ENCODE data around the gene ZNF451. TPM values are rescaled to one million over a fixed set of nuclear protein-coding genes. Genes with fewer than 3 reads are reported as not detected.

ZNF451 gene
- polyA plus RNA-seq, 1 donor from 2014 or later = 60.2 TPM

DNA sequence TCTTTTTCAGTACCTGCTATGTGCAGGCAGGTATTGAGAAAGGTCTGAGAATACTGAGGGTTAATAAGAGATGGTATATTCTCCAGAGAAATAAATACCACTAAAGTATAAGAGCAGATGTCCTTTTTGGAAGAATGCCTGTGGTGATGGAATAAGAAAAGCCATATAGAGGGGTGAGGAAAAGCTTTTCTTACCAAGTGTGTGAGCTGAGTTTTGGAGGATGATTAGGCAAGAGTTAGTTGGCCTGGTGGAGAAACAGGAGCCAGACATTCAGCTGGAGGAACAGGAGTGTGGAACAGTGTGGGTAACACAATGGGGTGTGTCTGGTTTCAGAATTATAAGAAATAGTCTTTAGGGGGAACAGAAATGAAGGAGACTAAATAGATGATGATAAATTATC is 19.9 kb downstream of the ZNF451 start:
- Histone ChIP-seq H3K9ac (ENCODE audit: low read length) (no peak overlapping the region), H3K27me3 (ENCODE audit: insufficient read depth, low read depth, low read length) (no peaks in the 10 kb centered on the region), H3K4me3 (ENCODE audit: low read length) (no peak overlapping the region), H3K79me2 (replicated peaks; ENCODE audit: insufficient read depth, low read length) (peaks cover 6% of the 10 kb centered on the region), H3K9me3 (ENCODE audit: low read length) (no peaks in the 10 kb centered on the region), H2AFZ (ENCODE audit: low read depth, low read length) (no peak overlapping the region), H4K20me1 (ENCODE audit: insufficient read depth) (no peaks in the 10 kb centered on the region), H3F3A (ENCODE audit: insufficient read depth, low read length, poor library complexity, severe bottlenecking) (no peaks in the 10 kb centered on the region), H3K9me2 (ENCODE audit: insufficient read depth, low read length) (no peaks in the 10 kb centered on the region), H3K4me2 (ENCODE audit: low read length) (no peak overlapping the region), H3K36me3 (ENCODE audit: insufficient read depth, low read length) (peaks cover 8% of the 10 kb centered on the region), H3K27ac (ENCODE audit: low read length) (no peak overlapping the region)
- TF ChIP-seq EP300 (conservative IDR thresholded peaks at IDR 0.05; ENCODE audit: poor library complexity, severe bottlenecking) (no peak), MXI1 (conservative IDR thresholded peaks at IDR 0.05; ENCODE audit: poor library complexity, severe bottlenecking) (no peak), TAF1 (IDR thresholded peaks at IDR 0.05; ENCODE audit: low read depth) (no peak), SMC3 (conservative IDR thresholded peaks at IDR 0.05; ENCODE audit: poor library complexity) (no peak), EZH2 (IDR thresholded peaks at IDR 0.05; ENCODE audit: borderline replicate concordance, insufficient read depth, low read length, poor library complexity, severe bottlenecking) (no peak), RAD21 (conservative IDR thresholded peaks at IDR 0.05) (no peak), POLR2AphosphoS5 (IDR thresholded peaks at IDR 0.05) (no peak)
- TF ChIP-seq, protein P1, sequence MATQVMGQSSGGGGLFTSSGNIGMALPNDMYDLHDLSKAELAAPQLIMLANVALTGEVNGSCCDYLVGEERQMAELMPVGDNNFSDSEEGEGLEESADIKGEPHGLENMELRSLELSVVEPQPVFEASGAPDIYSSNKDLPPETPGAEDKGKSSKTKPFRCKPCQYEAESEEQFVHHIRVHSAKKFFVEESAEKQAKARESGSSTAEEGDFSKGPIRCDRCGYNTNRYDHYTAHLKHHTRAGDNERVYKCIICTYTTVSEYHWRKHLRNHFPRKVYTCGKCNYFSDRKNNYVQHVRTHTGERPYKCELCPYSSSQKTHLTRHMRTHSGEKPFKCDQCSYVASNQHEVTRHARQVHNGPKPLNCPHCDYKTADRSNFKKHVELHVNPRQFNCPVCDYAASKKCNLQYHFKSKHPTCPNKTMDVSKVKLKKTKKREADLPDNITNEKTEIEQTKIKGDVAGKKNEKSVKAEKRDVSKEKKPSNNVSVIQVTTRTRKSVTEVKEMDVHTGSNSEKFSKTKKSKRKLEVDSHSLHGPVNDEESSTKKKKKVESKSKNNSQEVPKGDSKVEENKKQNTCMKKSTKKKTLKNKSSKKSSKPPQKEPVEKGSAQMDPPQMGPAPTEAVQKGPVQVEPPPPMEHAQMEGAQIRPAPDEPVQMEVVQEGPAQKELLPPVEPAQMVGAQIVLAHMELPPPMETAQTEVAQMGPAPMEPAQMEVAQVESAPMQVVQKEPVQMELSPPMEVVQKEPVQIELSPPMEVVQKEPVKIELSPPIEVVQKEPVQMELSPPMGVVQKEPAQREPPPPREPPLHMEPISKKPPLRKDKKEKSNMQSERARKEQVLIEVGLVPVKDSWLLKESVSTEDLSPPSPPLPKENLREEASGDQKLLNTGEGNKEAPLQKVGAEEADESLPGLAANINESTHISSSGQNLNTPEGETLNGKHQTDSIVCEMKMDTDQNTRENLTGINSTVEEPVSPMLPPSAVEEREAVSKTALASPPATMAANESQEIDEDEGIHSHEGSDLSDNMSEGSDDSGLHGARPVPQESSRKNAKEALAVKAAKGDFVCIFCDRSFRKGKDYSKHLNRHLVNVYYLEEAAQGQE (IDR thresholded peaks at IDR 0.05; ENCODE audit: borderline replicate concordance) = no peak
- TF ChIP-seq, protein P2, sequence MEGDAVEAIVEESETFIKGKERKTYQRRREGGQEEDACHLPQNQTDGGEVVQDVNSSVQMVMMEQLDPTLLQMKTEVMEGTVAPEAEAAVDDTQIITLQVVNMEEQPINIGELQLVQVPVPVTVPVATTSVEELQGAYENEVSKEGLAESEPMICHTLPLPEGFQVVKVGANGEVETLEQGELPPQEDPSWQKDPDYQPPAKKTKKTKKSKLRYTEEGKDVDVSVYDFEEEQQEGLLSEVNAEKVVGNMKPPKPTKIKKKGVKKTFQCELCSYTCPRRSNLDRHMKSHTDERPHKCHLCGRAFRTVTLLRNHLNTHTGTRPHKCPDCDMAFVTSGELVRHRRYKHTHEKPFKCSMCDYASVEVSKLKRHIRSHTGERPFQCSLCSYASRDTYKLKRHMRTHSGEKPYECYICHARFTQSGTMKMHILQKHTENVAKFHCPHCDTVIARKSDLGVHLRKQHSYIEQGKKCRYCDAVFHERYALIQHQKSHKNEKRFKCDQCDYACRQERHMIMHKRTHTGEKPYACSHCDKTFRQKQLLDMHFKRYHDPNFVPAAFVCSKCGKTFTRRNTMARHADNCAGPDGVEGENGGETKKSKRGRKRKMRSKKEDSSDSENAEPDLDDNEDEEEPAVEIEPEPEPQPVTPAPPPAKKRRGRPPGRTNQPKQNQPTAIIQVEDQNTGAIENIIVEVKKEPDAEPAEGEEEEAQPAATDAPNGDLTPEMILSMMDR (IDR thresholded peaks at IDR 0.05; ENCODE audit: poor library complexity, severe bottlenecking) = no peak

DNA sequence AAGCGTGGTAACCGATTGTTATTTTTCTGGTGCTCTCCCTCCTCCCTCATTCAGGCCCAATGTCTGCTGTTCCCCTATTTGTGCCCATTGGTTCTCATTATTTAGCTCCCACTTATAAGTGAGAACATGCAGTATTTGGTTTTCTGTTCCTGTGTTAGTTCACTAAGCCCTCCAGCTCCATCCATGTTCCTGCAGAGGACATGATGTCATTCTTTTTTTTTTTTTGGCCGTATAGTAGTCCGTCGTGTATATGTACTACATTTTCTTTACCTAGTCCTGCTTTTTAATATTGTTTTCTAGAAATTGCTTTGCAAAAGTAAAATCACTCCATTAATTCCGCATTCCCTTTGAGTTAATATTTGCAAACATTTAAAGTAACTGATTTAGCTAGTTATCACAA is 23.1 kb downstream of the ZNF451 start:
- Histone ChIP-seq H3K9me2 (ENCODE audit: insufficient read depth, low read length) (no peaks in the 10 kb centered on the region), H3K4me2 (ENCODE audit: low read length) (no peak overlapping the region), H3K27ac (ENCODE audit: low read length) (no peak overlapping the region), H3K79me2 (replicated peaks; ENCODE audit: insufficient read depth, low read length) (peaks cover 18% of the 10 kb centered on the region), H3K9ac (ENCODE audit: low read length) (no peak overlapping the region), H3F3A (ENCODE audit: insufficient read depth, low read length, poor library complexity, severe bottlenecking) (no peaks in the 10 kb centered on the region), H3K4me3 (ENCODE audit: low read length) (no peak overlapping the region), H3K36me3 (ENCODE audit: insufficient read depth, low read length) (no peaks in the 10 kb centered on the region), H2AFZ (ENCODE audit: low read depth, low read length) (no peak overlapping the region), H4K20me1 (ENCODE audit: insufficient read depth) (no peaks in the 10 kb centered on the region), H3K27me3 (ENCODE audit: insufficient read depth, low read depth, low read length) (no peaks in the 10 kb centered on the region), H3K9me3 (ENCODE audit: low read length) (no peaks in the 10 kb centered on the region)
- no peak for TF ChIP-seq EZH2 (IDR thresholded peaks at IDR 0.05; ENCODE audit: borderline replicate concordance, insufficient read depth, low read length, poor library complexity, severe bottlenecking)

DNA sequence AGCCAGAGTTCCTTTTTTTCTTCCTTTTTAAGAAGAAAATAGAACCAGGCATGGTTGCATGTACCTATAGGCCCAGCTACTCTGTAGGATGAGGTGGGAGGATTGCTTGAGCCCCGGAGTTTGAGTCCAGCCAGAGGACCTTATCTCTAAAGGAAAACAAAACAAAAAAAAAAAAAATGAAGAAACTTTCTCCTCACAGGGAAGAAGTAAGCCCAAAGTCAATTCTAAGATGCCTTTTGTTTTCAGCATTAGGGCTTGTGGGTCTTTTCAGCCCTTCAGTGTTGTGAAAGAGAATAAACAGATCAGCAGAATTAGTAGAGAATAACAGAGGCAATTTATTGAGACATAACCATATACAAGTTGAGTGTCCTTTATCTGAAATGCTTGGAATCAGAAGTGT is 26.8 kb downstream of the ZNF451 start:
- H3K9me2 ChIP-seq (ENCODE audit: insufficient read depth, low read length) = no peaks in the 10 kb centered on the region
- no peak overlapping the region for H3K27ac ChIP-seq (ENCODE audit: low read length)
- H2AFZ ChIP-seq (ENCODE audit: low read depth, low read length) = no peak overlapping the region
- TF ChIP-seq, protein P2 (IDR thresholded peaks at IDR 0.05; ENCODE audit: poor library complexity, severe bottlenecking) = no peak
- no peak for TF ChIP-seq MXI1 (conservative IDR thresholded peaks at IDR 0.05; ENCODE audit: poor library complexity, severe bottlenecking)
- TF ChIP-seq SMC3 (conservative IDR thresholded peaks at IDR 0.05; ENCODE audit: poor library complexity) = no peak
- TF ChIP-seq POLR2AphosphoS5 (IDR thresholded peaks at IDR 0.05) = no peak
- no peak for TF ChIP-seq EZH2 (IDR thresholded peaks at IDR 0.05; ENCODE audit: borderline replicate concordance, insufficient read depth, low read length, poor library complexity, severe bottlenecking)
- H3K4me3 ChIP-seq (ENCODE audit: low read length) = no peak overlapping the region
- H3F3A ChIP-seq (ENCODE audit: insufficient read depth, low read length, poor library complexity, severe bottlenecking) = no peaks in the 10 kb centered on the region
- H3K27me3 ChIP-seq (ENCODE audit: insufficient read depth, low read depth, low read length) = no peaks in the 10 kb centered on the region
- H3K79me2 ChIP-seq (replicated peaks; ENCODE audit: insufficient read depth, low read length) = peaks cover 13% of the 10 kb centered on the region
- no peak overlapping the region for H3K4me2 ChIP-seq (ENCODE audit: low read length)
- H3K9ac ChIP-seq (ENCODE audit: low read length) = no peak overlapping the region
- no peaks in the 10 kb centered on the region for H4K20me1 ChIP-seq (ENCODE audit: insufficient read depth)
- no peaks in the 10 kb centered on the region for H3K9me3 ChIP-seq (ENCODE audit: low read length)
- peaks cover 5% of the 10 kb centered on the region for H3K36me3 ChIP-seq (ENCODE audit: insufficient read depth, low read length)

Measured in neural cell (in vitro differentiated cells).